ENCODE measurements around the gene OLR1. TPM values are rescaled to one million over a fixed set of nuclear protein-coding genes. Genes with fewer than 3 reads are reported as not detected.

The OLR1 gene
- total and polyA plus RNA-seq, 2 donors (not counting 1 experiment from before 2014, with no cell fraction given): not detected

DNA sequence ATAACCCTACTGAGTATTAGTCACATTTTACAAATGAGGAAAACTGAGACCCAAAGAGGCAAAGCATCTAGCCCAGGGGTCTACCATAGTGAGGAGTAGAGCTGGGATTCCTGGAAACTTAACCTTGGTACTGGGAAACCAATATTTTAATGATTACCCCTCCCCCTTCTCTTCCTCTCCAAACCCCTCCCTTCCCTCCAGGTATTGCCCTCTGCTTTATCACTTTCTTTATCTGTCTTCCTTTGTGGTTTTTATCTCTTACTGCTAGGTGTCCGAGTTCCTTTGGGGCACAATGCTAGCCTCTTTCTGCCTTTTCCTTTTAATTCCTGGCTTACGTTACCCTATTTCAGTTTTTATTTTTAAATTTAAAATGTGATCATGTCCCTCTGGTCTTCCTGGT lies 43.5 kb upstream of the OLR1 start:
- ATAC-seq (ENCODE audit: low read depth) (no peak), DNase-seq (no peak)
- WGBS (ENCODE audit: insufficient coverage): no CpG with 5 or more reads among the region's 2 CpGs
- Histone ChIP-seq H4K20me1 (ENCODE audit: control insufficient read depth, insufficient read depth, low read length, poor library complexity, severe bottlenecking) (no peaks in the 10 kb centered on the region), H3K9ac (ENCODE audit: low read length) (no peak overlapping the region), H3K27ac (ENCODE audit: low read length in 2 of 2) (no peak overlapping the region), H3K79me2 (ENCODE audit: control insufficient read depth, insufficient read depth, low read length) (no peaks in the 10 kb centered on the region), H3K9me3 (ENCODE audit: control extremely low read depth in 1 of 3, control insufficient read depth in 2 of 3, insufficient read depth in 1 of 3, low read length in 2 of 3) (peaks cover 0 to 3% (median 0%) of the 10 kb centered on the region in 3 donors), H3K4me3 (ENCODE audit: control extremely low read depth in 1 of 5, extremely low read depth in 1 of 5, insufficient read depth in 1 of 5, low read depth in 2 of 5, low read length in 4 of 5) (no peak overlapping the region), H3K4me2 (replicated peaks; ENCODE audit: low read depth, low read length, poor library complexity, severe bottlenecking) (no peak overlapping the region), H3K4me1 (ENCODE audit: control insufficient read depth in 2 of 2, insufficient read depth in 2 of 2, low read length in 2 of 2) (peaks cover 13 to 18% of the 10 kb centered on the region in 2 donors), H3K27me3 (replicated peaks in 1 of 4; ENCODE audit: control extremely low read depth in 1 of 4, control insufficient read depth in 3 of 4, insufficient read depth in 4 of 4, low read length in 3 of 4) (peaks cover 0 to 39% (median 20%) of the 10 kb centered on the region in 4 experiments), H3K36me3 (replicated peaks in 1 of 2; ENCODE audit: control extremely low read depth in 1 of 2, control insufficient read depth in 1 of 2, extremely low read depth in 1 of 2, insufficient read depth in 2 of 2, low read length in 1 of 2) (no peaks in the 10 kb centered on the region), H2AFZ (ENCODE audit: insufficient read depth, low read depth, low read length, poor library complexity, severe bottlenecking) (no peak overlapping the region)
- POLR2A ChIA-PET: no interaction called here
- intact Hi-C loops (cut with micrococcal nuclease): loop anchor here (10.0 kb wide), 1 partner anchor 959 kb away; the partner anchor contains the start of gene SMIM10L1
- Mint-ChIP-seq H3K4me3 (no peak overlapping the region), H3K27ac (no peak overlapping the region), H3K27me3 (peaks cover 27% of the 10 kb centered on the region), H3K9me3 (ENCODE audit: insufficient read depth) (no peaks in the 10 kb centered on the region), H3K4me1 (peaks cover 19% of the 10 kb centered on the region)
- CTCF ChIA-PET: interaction anchor here (1.8 kb wide), 1 partner anchor 20 kb away, joined by 3 read pairs; no protein-coding TSS in a partner anchor
- TF ChIP-seq, protein P1, sequence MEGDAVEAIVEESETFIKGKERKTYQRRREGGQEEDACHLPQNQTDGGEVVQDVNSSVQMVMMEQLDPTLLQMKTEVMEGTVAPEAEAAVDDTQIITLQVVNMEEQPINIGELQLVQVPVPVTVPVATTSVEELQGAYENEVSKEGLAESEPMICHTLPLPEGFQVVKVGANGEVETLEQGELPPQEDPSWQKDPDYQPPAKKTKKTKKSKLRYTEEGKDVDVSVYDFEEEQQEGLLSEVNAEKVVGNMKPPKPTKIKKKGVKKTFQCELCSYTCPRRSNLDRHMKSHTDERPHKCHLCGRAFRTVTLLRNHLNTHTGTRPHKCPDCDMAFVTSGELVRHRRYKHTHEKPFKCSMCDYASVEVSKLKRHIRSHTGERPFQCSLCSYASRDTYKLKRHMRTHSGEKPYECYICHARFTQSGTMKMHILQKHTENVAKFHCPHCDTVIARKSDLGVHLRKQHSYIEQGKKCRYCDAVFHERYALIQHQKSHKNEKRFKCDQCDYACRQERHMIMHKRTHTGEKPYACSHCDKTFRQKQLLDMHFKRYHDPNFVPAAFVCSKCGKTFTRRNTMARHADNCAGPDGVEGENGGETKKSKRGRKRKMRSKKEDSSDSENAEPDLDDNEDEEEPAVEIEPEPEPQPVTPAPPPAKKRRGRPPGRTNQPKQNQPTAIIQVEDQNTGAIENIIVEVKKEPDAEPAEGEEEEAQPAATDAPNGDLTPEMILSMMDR (IDR thresholded peaks at IDR 0.05): no peak
- TF ChIP-seq EZH2 (IDR thresholded peaks at IDR 0.05; ENCODE audit: borderline replicate concordance, insufficient read depth, low read depth, low read length, poor library complexity, severe bottlenecking): no peak

DNA sequence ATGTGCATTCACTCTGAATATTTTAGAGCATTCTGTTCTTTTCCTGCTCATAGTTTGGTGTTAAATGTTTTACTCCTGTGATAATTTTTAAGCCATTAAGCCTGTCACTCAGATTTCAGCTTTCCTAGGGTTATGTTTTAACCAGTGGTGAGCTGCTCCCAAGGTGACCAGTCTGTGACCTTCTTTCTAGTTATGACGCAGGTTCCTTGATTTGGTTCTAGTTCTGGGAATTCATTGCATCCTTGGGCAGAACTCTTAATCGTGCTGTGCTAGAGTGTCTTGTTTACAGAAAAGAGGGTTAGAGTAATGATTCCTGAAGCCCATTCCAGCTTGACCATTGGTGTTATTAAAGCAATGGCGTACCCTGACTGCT lies 42.9 kb upstream of the OLR1 start:
- no peak overlapping the region for H2AFZ ChIP-seq (ENCODE audit: insufficient read depth, low read depth, low read length, poor library complexity, severe bottlenecking)
- ChIA-PET POLR2A (interaction anchor here (1.0 kb wide), 1 partner anchor 19 kb away, joined by 3 read pairs; no protein-coding TSS in a partner anchor), CTCF (no interaction called here)
- H3K79me2 ChIP-seq (ENCODE audit: control insufficient read depth, insufficient read depth, low read length): no peaks in the 10 kb centered on the region
- intact Hi-C loops (cut with micrococcal nuclease): loop anchor here (10.0 kb wide), 1 partner anchor 960 kb away; the partner anchor contains the start of gene SMIM10L1
- ATAC-seq (ENCODE audit: low read depth) (no peak), DNase-seq (no peak)
- Mint-ChIP-seq H3K4me1 (peaks cover 19% of the 10 kb centered on the region), H3K4me3 (peak overlapping the region; percentile 29), H3K9me3 (ENCODE audit: insufficient read depth) (no peaks in the 10 kb centered on the region), H3K27ac (no peak overlapping the region), H3K27me3 (peaks cover 27% of the 10 kb centered on the region)
- peaks cover 0 to 39% (median 20%) of the 10 kb centered on the region in 4 experiments for H3K27me3 ChIP-seq (replicated peaks in 1 of 4; ENCODE audit: control extremely low read depth in 1 of 4, control insufficient read depth in 3 of 4, insufficient read depth in 4 of 4, low read length in 3 of 4)
- WGBS (ENCODE audit: insufficient coverage): 86% methylated on average over 1 of the region's 3 CpGs
- no peaks in the 10 kb centered on the region for H4K20me1 ChIP-seq (ENCODE audit: control insufficient read depth, insufficient read depth, low read length, poor library complexity, severe bottlenecking)
- H3K4me2 ChIP-seq (replicated peaks; ENCODE audit: low read depth, low read length, poor library complexity, severe bottlenecking): no peak overlapping the region
- H3K9me3 ChIP-seq (ENCODE audit: control extremely low read depth in 1 of 3, control insufficient read depth in 2 of 3, insufficient read depth in 1 of 3, low read length in 2 of 3): peaks cover 0 to 3% (median 0%) of the 10 kb centered on the region in 3 donors
- peaks cover 13 to 18% of the 10 kb centered on the region in 2 donors for H3K4me1 ChIP-seq (ENCODE audit: control insufficient read depth in 2 of 2, insufficient read depth in 2 of 2, low read length in 2 of 2)
- no peak overlapping the region for H3K27ac ChIP-seq (ENCODE audit: low read length in 2 of 2)
- H3K36me3 ChIP-seq (replicated peaks in 1 of 2; ENCODE audit: control extremely low read depth in 1 of 2, control insufficient read depth in 1 of 2, extremely low read depth in 1 of 2, insufficient read depth in 2 of 2, low read length in 1 of 2): no peaks in the 10 kb centered on the region
- H3K4me3 ChIP-seq (ENCODE audit: control extremely low read depth in 1 of 5, extremely low read depth in 1 of 5, insufficient read depth in 1 of 5, low read depth in 2 of 5, low read length in 4 of 5): no peak overlapping the region
- H3K9ac ChIP-seq (ENCODE audit: low read length): no peak overlapping the region
- TF ChIP-seq, protein P1 (IDR thresholded peaks at IDR 0.05): no peak
- TF ChIP-seq EZH2 (IDR thresholded peaks at IDR 0.05; ENCODE audit: borderline replicate concordance, insufficient read depth, low read depth, low read length, poor library complexity, severe bottlenecking): no peak
